ENCODE data around the gene ZBTB1.

The ZBTB1 gene

GRCh38 chr14:64504310-64504896 is at the start of gene ZBTB1:
Gene ZBTB1, plus strand, starts transcription at chr14:64504770. Its CDS starts 16,735 bp downstream, at chr14:64521505.
- peak; percentile 63 for DNase-seq (ENCODE audit: extremely low spot score)
- CTCF ChIA-PET = interaction anchor here (1.9 kb wide), 1 partner anchor 40 kb away, joined by 6 read pairs; no protein-coding TSS in a partner anchor
- POLR2A ChIA-PET = interaction anchor here (0.6 to 1.2 kb wide), 3 partner anchors 12 to 566 kb away, joined by 3 to 5 read pairs (median 4); partner anchors contain the start of gene MTHFD1
- no peak for TF ChIP-seq CTCF (IDR thresholded peaks at IDR 0.05; ENCODE audit: control extremely low read depth, extremely low read depth, low read depth, missing control alignments)

- POLR2A ChIA-PET = interaction anchor here (0.9 kb wide), 1 partner anchor 10 kb away, joined by 6 read pairs; no protein-coding TSS in a partner anchor
- no peak for TF ChIP-seq CTCF (IDR thresholded peaks at IDR 0.05; ENCODE audit: control extremely low read depth, extremely low read depth, low read depth, missing control alignments)
- no peak for DNase-seq (ENCODE audit: extremely low spot score)
- CTCF ChIA-PET = interaction anchor here (1.1 to 2.7 kb wide), 8 partner anchors 10 to 116 kb away, joined by 3 to 13 read pairs (median 6); no protein-coding TSS in a partner anchor
Observed at GRCh38 chr14:64459405-64460136, 45.0 kb upstream of the ZBTB1 start.

GRCh38 chr14:64461221-64461620 is 43.3 kb upstream of the ZBTB1 start:
- CTCF ChIA-PET = interaction anchor here (1.1 to 2.7 kb wide), 3 partner anchors 16 to 117 kb away, joined by 3 to 13 read pairs (median 7); no protein-coding TSS in a partner anchor
- TF ChIP-seq CTCF (IDR thresholded peaks at IDR 0.05; ENCODE audit: control extremely low read depth, extremely low read depth, low read depth, missing control alignments) = no peak
- no peak for DNase-seq (ENCODE audit: extremely low spot score)
- POLR2A ChIA-PET = no interaction called here

- POLR2A ChIA-PET = interaction anchor here (0.6 to 1.4 kb wide), 2 partner anchors 15 to 190 kb away, joined by 3 to 4 read pairs; no protein-coding TSS in a partner anchor
- TF ChIP-seq CTCF (IDR thresholded peaks at IDR 0.05; ENCODE audit: control extremely low read depth, extremely low read depth, low read depth, missing control alignments) = no peak
- CTCF ChIA-PET = interaction anchor here (1.0 to 3.6 kb wide), 11 partner anchors 8 to 48 kb away, joined by 3 to 25 read pairs (median 4); no protein-coding TSS in a partner anchor
- DNase-seq (ENCODE audit: extremely low spot score) = peak; percentile 48
Observed at GRCh38 chr14:64463195-64463594, 41.4 kb upstream of the ZBTB1 start.

- POLR2A ChIA-PET = interaction anchor here (0.7 kb wide), 1 partner anchor 441 kb away, joined by 3 read pairs; no protein-coding TSS in a partner anchor
- DNase-seq (ENCODE audit: extremely low spot score) = no peak
- CTCF ChIA-PET = interaction anchor here (0.9 to 3.6 kb wide), 10 partner anchors 8 to 52 kb away, joined by 3 to 25 read pairs (median 5); partner anchors contain the start of gene ZBTB25
- no peak for TF ChIP-seq CTCF (IDR thresholded peaks at IDR 0.05; ENCODE audit: control extremely low read depth, extremely low read depth, low read depth, missing control alignments)
Observed at GRCh38 chr14:64463873-64464272, 40.7 kb upstream of the ZBTB1 start.

- ChIA-PET POLR2A (no interaction called here), CTCF (interaction anchor here (1.0 to 3.6 kb wide), 5 partner anchors 16 to 39 kb away, joined by 3 to 25 read pairs (median 6); partner anchors contain the start of gene ZBTB25)
- no peak for DNase-seq (ENCODE audit: extremely low spot score)
- TF ChIP-seq CTCF (IDR thresholded peaks at IDR 0.05; ENCODE audit: control extremely low read depth, extremely low read depth, low read depth, missing control alignments) = no peak
Observed at GRCh38 chr14:64464651-64465050, 39.9 kb upstream of the ZBTB1 start.
